IMR-90 (cell line): ENCODE data around the gene PANK4. TPM values are rescaled to one million over a fixed set of nuclear protein-coding genes. Genes with fewer than 3 reads are reported as not detected.

Source experiments
- ATAC-seq: fragments of 200-7000 bp; cut with Tn5 transposase; 2 replicates; pipeline ENCODE4 v1.9.1; 2020; ENCODE audit warnings: low read depth, mild to moderate bottlenecking, moderate library complexity
- BruUV-seq: library from RNA; stranded (reverse); fragments of 400-500 nt; replicated peaks from 2 replicates; lab custom pipeline; 2021; lab: Mats Ljungman, UMichigan
- CTCF ChIA-PET: fragments of 300-600 bp; formaldehyde crosslinking; extraction: SDS; loops from one replicate; lab custom pipeline; 2021; ENCODE audit warnings: antibody characterized with exemption; lab: Yijun Ruan, JAX
- POLR2A ChIA-PET: fragments of 300-600 bp; sonication (Branson Sonifier 250); formaldehyde crosslinking; loops from one replicate; lab custom pipeline; 2022; ENCODE audit warnings: antibody characterized with exemption; ENCODE audit not compliant: unreplicated experiment; lab: Charles Lee
- DNase-seq: peaks from one replicate; pipeline ENCODE4 v3.0.0; 2013
- H2AFZ ChIP-seq: replicated peaks from 2 replicates; pipeline ENCODE3; 2013; ENCODE audit warnings: low read length, mild to moderate bottlenecking; ENCODE audit not compliant: poor library complexity
- H2AK5ac ChIP-seq: 2 replicates; pipeline ENCODE4 v1.6.1; 2013; ENCODE audit warnings: low read depth, low read length, inconsistent platforms
- H2AK9ac ChIP-seq: replicated peaks from 2 replicates; pipeline ENCODE3; 2013; ENCODE audit warnings: mild to moderate bottlenecking, low read depth, low read length, moderate library complexity; ENCODE audit not compliant: poor library complexity
- H2BK120ac ChIP-seq: 2 replicates; pipeline ENCODE4 v1.6.1; 2013; ENCODE audit warnings: low read depth, low read length, inconsistent platforms
- H2BK15ac ChIP-seq: 3 replicates; pipeline ENCODE4 v1.6.1; 2013; ENCODE audit warnings: low read depth, low read length, inconsistent platforms
- H2BK20ac ChIP-seq: 2 replicates; pipeline ENCODE4 v1.6.1; 2013; ENCODE audit warnings: low read depth, mild to moderate bottlenecking, inconsistent platforms, low read length, moderate library complexity
- H2BK5ac ChIP-seq: 2 replicates; pipeline ENCODE4 v1.6.1; 2013; ENCODE audit warnings: mild to moderate bottlenecking, low read depth, low read length, inconsistent platforms; ENCODE audit not compliant: poor library complexity, severe bottlenecking
- H3K14ac ChIP-seq: replicated peaks from 2 replicates; pipeline ENCODE4 v1.6.1; 2013; ENCODE audit warnings: low read depth, low read length, inconsistent platforms
- H3K18ac ChIP-seq: 2 replicates; pipeline ENCODE4 v1.6.1; 2013; ENCODE audit warnings: low read depth, low read length, control low read depth
- H3K23ac ChIP-seq: 2 replicates; pipeline ENCODE4 v1.6.1; 2013; ENCODE audit warnings: low read depth, low read length, inconsistent platforms
- H3K27ac ChIP-seq: 2 replicates; pipeline ENCODE4 v1.5.1; 2013; ENCODE audit warnings: mild to moderate bottlenecking, control low read depth, low read length; ENCODE audit not compliant: insufficient read depth
- H3K27me3 ChIP-seq: 2 replicates; pipeline ENCODE4 v1.6.1; 2013; ENCODE audit warnings: low read length; ENCODE audit not compliant: control insufficient read depth, insufficient read depth
- H3K36me3 ChIP-seq: 2 replicates; pipeline ENCODE4 v1.6.1; 2013; ENCODE audit warnings: low read length, mixed read lengths; ENCODE audit not compliant: control insufficient read depth, insufficient read depth
- H3K4ac ChIP-seq: 2 replicates; pipeline ENCODE4 v1.6.1; 2013; ENCODE audit warnings: low read depth, low read length, inconsistent platforms
- H3K4me1 ChIP-seq: 2 replicates; pipeline ENCODE4 v1.6.1; 2013; ENCODE audit warnings: low read length, mixed read lengths; ENCODE audit not compliant: control insufficient read depth, insufficient read depth
- H3K4me2 ChIP-seq: 2 replicates; pipeline ENCODE4 v1.6.1; 2013; ENCODE audit warnings: low read depth, mild to moderate bottlenecking, control low read depth, low read length, moderate library complexity
- H3K4me3 ChIP-seq: 2 replicates; pipeline ENCODE4 v1.5.1; 2013; ENCODE audit warnings: low read depth, mild to moderate bottlenecking, control low read depth, low read length, moderate library complexity; ENCODE audit not compliant: insufficient read depth
- H3K56ac ChIP-seq: 2 replicates; pipeline ENCODE4 v1.6.1; 2013; ENCODE audit warnings: low read length, inconsistent platforms; ENCODE audit not compliant: insufficient read depth; ENCODE audit errors: extremely low read depth
- H3K79me1 ChIP-seq, 2 experiments: 2 replicates each; pipeline ENCODE4 v1.6.1; 2013; ENCODE audit warnings: low read length in 2 of 2, inconsistent platforms in 1 of 2, low read depth in 1 of 2
- H3K9ac ChIP-seq: 2 replicates; pipeline ENCODE4 v1.6.1; 2013; ENCODE audit warnings: low read depth, low read length, control low read depth
- H3K9me1 ChIP-seq: 2 replicates; pipeline ENCODE4 v1.6.1; 2013; ENCODE audit warnings: low read length, inconsistent platforms; ENCODE audit not compliant: insufficient read depth
- H3K9me3 ChIP-seq: 2 replicates; pipeline ENCODE4 v1.6.1; 2013; ENCODE audit warnings: low read length; ENCODE audit not compliant: control insufficient read depth, insufficient read depth
- H4K20me1 ChIP-seq: 2 replicates; pipeline ENCODE4 v1.6.1; 2013; ENCODE audit warnings: low read length, inconsistent platforms; ENCODE audit not compliant: insufficient read depth
- H4K5ac ChIP-seq: 2 replicates; pipeline ENCODE4 v1.6.1; 2013; ENCODE audit warnings: mild to moderate bottlenecking, low read depth, low read length, control low read depth
- H4K8ac ChIP-seq, 2 experiments: 2 replicates each; pipeline ENCODE4 v1.6.1; 2013; ENCODE audit warnings: low read depth in 2 of 2, low read length in 2 of 2, control low read depth in 1 of 2, inconsistent platforms in 1 of 2
- H4K91ac ChIP-seq: 2 replicates; pipeline ENCODE4 v1.6.1; 2013; ENCODE audit warnings: low read depth, low read length, inconsistent platforms; ENCODE audit not compliant: insufficient read depth
- BHLHE40 ChIP-seq: fragments of 150-350 bp; IDR thresholded peaks from 2 replicates; pipeline ENCODE4 v1.6.1; 2016; ENCODE audit warnings: mild to moderate bottlenecking, low read depth, low read length
- CTCF ChIP-seq: conservative IDR thresholded peaks from 2 replicates; pipeline ENCODE4 v1.5.1; 2012; ENCODE audit warnings: mild to moderate bottlenecking, low read depth, low read length, improper control_type of control experiment
- NFE2L2 ChIP-seq: fragments of 150-350 bp; IDR thresholded peaks from 2 replicates; pipeline ENCODE4 v1.6.1; 2016; ENCODE audit warnings: low read depth, mild to moderate bottlenecking, low read length
- POLR2A ChIP-seq: IDR thresholded peaks from 2 replicates; pipeline ENCODE4 v1.6.1; 2012; ENCODE audit warnings: mild to moderate bottlenecking, low read depth, low read length
- RCOR1 ChIP-seq: IDR thresholded peaks from 2 replicates; pipeline ENCODE4 v1.6.1; 2012; ENCODE audit warnings: mild to moderate bottlenecking, low read length, improper control_type of control experiment; ENCODE audit not compliant: insufficient replicate concordance
- RFX5 ChIP-seq: IDR thresholded peaks from 2 replicates; pipeline ENCODE4 v1.8.0; 2012; ENCODE audit warnings: low read depth, mild to moderate bottlenecking, low read length, moderate library complexity
- WGBS, 2 experiments: methylation state at CpG; one replicate each; pipeline versions ENCODE4 v1.1.5 to v1.1.7; 2013; ENCODE audit warnings: missing lambda C conversion rate in 2 of 2; ENCODE audit not compliant: insufficient read length in 1 of 2; ENCODE audit errors: extremely low coverage in 2 of 2; 5-methylcytosine and 5-hydroxymethylcytosine counted together
- dilution Hi-C: fragments of 300-500 bp; cut with HindIII; formaldehyde crosslinking; loops from one replicate; pipeline ENCODE4 v1.14.3; 2018; ENCODE audit warnings: low sequenced_read_pairs; ENCODE audit not compliant: unreplicated experiment
- in situ Hi-C: fragments of 300-500 bp; cut with MboI; formaldehyde crosslinking; loops from 3 replicates; pipeline ENCODE4 v1.14.3; 2019; ENCODE audit warnings: low sequenced_read_pairs, inconsistent platforms, mixed read lengths
- intact Hi-C: fragments of 100-400 bp; cut with micrococcal nuclease; formaldehyde crosslinking; loops from 2 replicates; pipeline ENCODE4 v1.10.0; 2022
- polyA plus RNA-seq, 3 experiments: library from polyadenylated mRNA; depleted of rRNA; stranded (reverse); fragments of >200 nt; gene quantifications; 2 replicates each; pipeline ENCODE4 v1.2.3, GENCODE V29; 2012; ENCODE audit warnings: low replicate concordance in 1 of 3
- total RNA-seq: library from RNA; depleted of rRNA; stranded (reverse); fragments of >200 nt; gene quantifications from 2 replicates; pipeline ENCODE4 v1.2.3, GENCODE V29; 2012

Gene PANK4
- total and polyA plus RNA-seq, 2 of the 4 experiments (the other 2 are of a cell fraction) = 14.0 to 18.5 TPM

GRCh38 chr1:2574350-2574749, 48.0 kb upstream of the PANK4 start:
- dilution Hi-C loops = no loop called here

More at GRCh38 chr1:2574350-2574749, 48.0 kb upstream of the PANK4 start:
- no peak overlapping the region for H4K5ac ChIP-seq
- H3K9ac ChIP-seq = no peak overlapping the region
- H4K8ac ChIP-seq = no peak overlapping the region
- no peak overlapping the region for H2BK5ac ChIP-seq
- H2BK20ac ChIP-seq = no peak overlapping the region
- H2AK5ac ChIP-seq = no peak overlapping the region
- peaks cover 25% of the 10 kb centered on the region for H3K27me3 ChIP-seq
- H3K9me1 ChIP-seq = no peaks in the 10 kb centered on the region
- peak; percentile 25 for DNase-seq
- intact Hi-C loops = no loop called here
- no peak overlapping the region for H3K4me2 ChIP-seq
- no peak overlapping the region for H3K14ac ChIP-seq
- H3K4me1 ChIP-seq = no peaks in the 10 kb centered on the region
- no peak overlapping the region for H3K4ac ChIP-seq
- no peaks in the 10 kb centered on the region for H3K36me3 ChIP-seq
- no peaks in the 10 kb centered on the region for H4K20me1 ChIP-seq
- no peak overlapping the region for H2AFZ ChIP-seq
- no peaks in the 10 kb centered on the region for H3K79me1 ChIP-seq
- H3K56ac ChIP-seq = no peak overlapping the region
- no CpG with 5 or more reads among the region's 9 CpGs for WGBS, 2 experiments
- in situ Hi-C loops = no loop called here
- ChIA-PET POLR2A (no interaction called here), CTCF (no interaction called here)
- ATAC-seq = no peak
- no peak overlapping the region for H3K27ac ChIP-seq
- peaks cover 3% of the 10 kb centered on the region for H3K9me3 ChIP-seq
- H3K18ac ChIP-seq = no peak overlapping the region
- TF ChIP-seq CTCF = no peak
- no peak for TF ChIP-seq RCOR1
- TF ChIP-seq RFX5 = no peak
- TF ChIP-seq POLR2A = no peak
- TF ChIP-seq NFE2L2 = no peak
- no peak for TF ChIP-seq BHLHE40
- H3K4me3 ChIP-seq = no peak overlapping the region
- H2BK120ac ChIP-seq = no peak overlapping the region
- no peak overlapping the region for H4K91ac ChIP-seq
- H2AK9ac ChIP-seq = no peak overlapping the region
- H3K23ac ChIP-seq = no peak overlapping the region
- BruUV-seq = no TSS peak
- no peak overlapping the region for H2BK15ac ChIP-seq
